IMR-90 (cell line): Measurements from ENCODE around the gene B3GLCT.

Experiments
- CEBPB ChIP-seq: IDR thresholded peaks from 2 replicates; pipeline ENCODE4 v1.6.1; 2012; ENCODE audit warnings: low read depth, low read length, improper control_type of control experiment
- CHD1 ChIP-seq: IDR thresholded peaks from 2 replicates; pipeline ENCODE4 v1.6.1; 2012; ENCODE audit warnings: low read depth, low read length, improper control_type of control experiment
- CTCF ChIP-seq: conservative IDR thresholded peaks from 2 replicates; pipeline ENCODE4 v1.5.1; 2012; ENCODE audit warnings: mild to moderate bottlenecking, low read depth, low read length, improper control_type of control experiment
- MAFK ChIP-seq: IDR thresholded peaks from 2 replicates; pipeline ENCODE4 v1.6.1; 2012; ENCODE audit warnings: low read depth, low read length, improper control_type of control experiment
- MAZ ChIP-seq: IDR thresholded peaks from 2 replicates; pipeline ENCODE4 v1.6.1; 2012; ENCODE audit warnings: low read depth, mild to moderate bottlenecking, low read length, improper control_type of control experiment, moderate library complexity, borderline replicate concordance
- MXI1 ChIP-seq: IDR thresholded peaks from 2 replicates; pipeline ENCODE4 v1.6.1; 2012; ENCODE audit warnings: low read depth, mild to moderate bottlenecking, low read length, moderate library complexity, borderline replicate concordance
- POLR2A ChIP-seq: IDR thresholded peaks from 2 replicates; pipeline ENCODE4 v1.6.1; 2012; ENCODE audit warnings: mild to moderate bottlenecking, low read depth, low read length
- RFX5 ChIP-seq: IDR thresholded peaks from 2 replicates; pipeline ENCODE4 v1.8.0; 2012; ENCODE audit warnings: low read depth, mild to moderate bottlenecking, low read length, moderate library complexity
- USF2 ChIP-seq: fragments of 150-350 bp; IDR thresholded peaks from 2 replicates; pipeline ENCODE4 v1.6.1; 2017; ENCODE audit warnings: mild to moderate bottlenecking, antibody characterized with exemption, low read length, low read depth

DNA sequence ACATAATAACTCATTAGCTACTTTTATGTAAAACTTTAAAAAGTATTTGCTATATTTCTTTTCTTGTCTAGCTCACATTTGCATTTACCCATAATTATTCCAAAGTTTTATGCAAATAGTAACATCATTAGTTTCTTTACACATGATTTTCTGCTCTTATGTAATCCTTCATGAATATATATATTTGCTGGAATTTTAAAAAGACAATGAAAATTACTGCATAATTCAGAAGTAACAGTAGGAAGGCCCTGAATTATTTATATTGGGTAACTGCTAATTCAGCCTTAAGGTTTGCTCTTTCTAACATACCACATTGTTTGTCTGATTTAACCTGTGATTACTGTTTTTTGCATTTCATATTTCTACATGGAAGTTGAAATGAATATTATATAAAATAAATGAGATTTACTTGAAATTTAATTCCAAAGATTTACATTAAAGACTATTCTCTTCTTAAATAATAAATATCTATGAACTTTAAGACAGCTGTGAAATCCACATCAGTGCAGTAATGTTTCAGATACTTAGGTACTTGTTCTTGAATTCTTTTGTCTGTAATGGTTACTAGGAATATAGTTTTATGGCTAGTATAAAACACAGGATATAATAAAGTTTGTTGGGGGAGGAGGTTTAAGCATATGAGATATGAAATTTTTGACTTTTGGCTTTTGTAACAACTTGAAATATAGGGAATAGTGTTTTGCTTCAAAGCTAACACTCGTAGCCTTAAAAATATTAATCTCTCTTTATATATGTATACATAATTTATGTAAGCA lies 46.0 kb downstream of the B3GLCT start:
- TF ChIP-seq CTCF (no peak), POLR2A (no peak), MAZ (no peak), CHD1 (no peak), MXI1 (no peak), CEBPB (no peak), MAFK (no peak), RFX5 (no peak), USF2 (no peak)
